OCI-LY3 (cell line): ENCODE data around the gene MTMR4.

Experiments
- EZH2phosphoT487 ChIP-seq: fragments of 200-600 bp; shearing (Covaris generic); IDR thresholded peaks from 2 replicates; pipeline ENCODE4 v1.6.1; 2018; ENCODE audit warnings: antibody characterized with exemption, mixed run types, low read depth
- TF ChIP-seq, protein P1 (sequence below): fragments of 200-600, 300-600 bp; sonication (generic); IDR thresholded peaks from 2 replicates; pipeline ENCODE4 v1.5.1; 2014; ENCODE audit warnings: antibody characterized with exemption, low read length, low read depth

DNA sequence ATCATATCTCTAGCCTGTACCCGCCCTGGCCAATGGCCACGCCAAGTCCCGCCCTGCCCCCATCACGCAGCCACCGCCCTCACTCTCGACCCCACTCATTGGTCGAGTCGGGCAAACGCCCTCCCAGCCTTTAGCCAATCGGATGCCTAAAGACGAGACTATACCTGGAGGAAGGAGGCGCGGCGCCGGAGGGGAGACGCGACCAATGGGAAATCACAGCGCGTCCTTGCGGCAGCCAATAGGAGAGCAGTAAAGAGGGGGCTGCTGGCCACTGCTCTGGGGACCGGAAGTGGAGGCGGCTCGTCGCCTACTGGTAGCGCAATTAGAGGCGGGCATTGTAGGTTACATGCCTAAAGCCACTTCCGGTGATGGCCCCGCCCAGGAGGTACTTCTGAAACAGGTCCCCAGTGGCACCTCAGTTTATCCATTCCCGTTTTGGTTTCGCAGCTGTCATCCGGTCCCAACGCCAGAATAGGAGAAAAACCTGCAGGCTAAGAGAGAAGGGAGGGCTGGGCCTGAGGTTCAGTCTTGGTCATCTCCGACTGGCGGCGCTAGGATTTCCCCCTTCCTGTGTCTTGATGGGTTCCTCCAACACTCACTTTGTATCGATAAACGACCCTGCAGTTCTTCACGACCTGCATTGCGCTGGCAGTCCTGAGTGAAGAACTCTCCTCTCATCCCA is 3.6 kb upstream of the MTMR4 start:
- TF ChIP-seq, protein P1, sequence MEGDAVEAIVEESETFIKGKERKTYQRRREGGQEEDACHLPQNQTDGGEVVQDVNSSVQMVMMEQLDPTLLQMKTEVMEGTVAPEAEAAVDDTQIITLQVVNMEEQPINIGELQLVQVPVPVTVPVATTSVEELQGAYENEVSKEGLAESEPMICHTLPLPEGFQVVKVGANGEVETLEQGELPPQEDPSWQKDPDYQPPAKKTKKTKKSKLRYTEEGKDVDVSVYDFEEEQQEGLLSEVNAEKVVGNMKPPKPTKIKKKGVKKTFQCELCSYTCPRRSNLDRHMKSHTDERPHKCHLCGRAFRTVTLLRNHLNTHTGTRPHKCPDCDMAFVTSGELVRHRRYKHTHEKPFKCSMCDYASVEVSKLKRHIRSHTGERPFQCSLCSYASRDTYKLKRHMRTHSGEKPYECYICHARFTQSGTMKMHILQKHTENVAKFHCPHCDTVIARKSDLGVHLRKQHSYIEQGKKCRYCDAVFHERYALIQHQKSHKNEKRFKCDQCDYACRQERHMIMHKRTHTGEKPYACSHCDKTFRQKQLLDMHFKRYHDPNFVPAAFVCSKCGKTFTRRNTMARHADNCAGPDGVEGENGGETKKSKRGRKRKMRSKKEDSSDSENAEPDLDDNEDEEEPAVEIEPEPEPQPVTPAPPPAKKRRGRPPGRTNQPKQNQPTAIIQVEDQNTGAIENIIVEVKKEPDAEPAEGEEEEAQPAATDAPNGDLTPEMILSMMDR = no peak
- no peak for TF ChIP-seq EZH2phosphoT487
